ENCODE measurements around the gene ZNF598. TPM values are rescaled to one million over a fixed set of nuclear protein-coding genes. Genes with fewer than 3 reads are reported as not detected.
"Not testable (repeated sequence)": the region's sequence is repeated elsewhere in the genome, so short reads cannot be mapped to it uniquely, and the experiment has no call there.

The ZNF598 gene
- total and polyA plus RNA-seq, 2 experiments from 2014 or later, result 8.5 to 48.6 TPM

GRCh38 chr16:2011726-2012125 is 2.1 kb upstream of the ZNF598 start:
- ATAC-seq, H3K4me3 Mint-ChIP-seq: not testable (repeated sequence)

GRCh38 chr16:2009164-2009711 is 383 bp downstream of the ZNF598 start:
- Histone ChIP-seq H3F3A (replicated peaks; ENCODE audit: low read depth) (peaks cover 22% of the 10 kb centered on the region; the same call in 1 of the 2 replicates), H3K4me1 (ENCODE audit: insufficient read depth) (peaks cover 20% of the 10 kb centered on the region), H3K4me3 (peak overlapping the region; percentile 91), H3K9me2 (ENCODE audit: insufficient read depth) (no peaks in the 10 kb centered on the region), H4K20me1 (replicated peaks; ENCODE audit: insufficient read depth) (peaks cover 35% of the 10 kb centered on the region), H3K27ac (ENCODE audit: low read depth) (0 out of 2 replicates have a peak overlapping the region, but pooled peaks have one; percentile 45), H3K36me3 (ENCODE audit: insufficient read depth) (no peaks in the 10 kb centered on the region), H3K4me2 (peak overlapping the region; percentile 97), H3K27me3 (ENCODE audit: insufficient read depth) (no peaks in the 10 kb centered on the region), H3K79me2 (replicated peaks; ENCODE audit: insufficient read depth) (peaks cover 37% of the 10 kb centered on the region), H2AFZ (no peak overlapping the region)
- ATAC-seq (peak; percentile 3; the same call in 2 of the 3 replicates), DNase-seq (ENCODE audit: low spot score) (no peak)
- H3K27me3 Mint-ChIP-seq (ENCODE audit: insufficient read depth, low read depth, poor library complexity), result peaks cover 14% of the 10 kb centered on the region
- peaks cover 11% of the 10 kb centered on the region for H3K36me3 Mint-ChIP-seq (ENCODE audit: low read depth)
- no peaks in the 10 kb centered on the region for H3K9me3 Mint-ChIP-seq
- H3K27ac Mint-ChIP-seq, result no peak overlapping the region
- H3K4me3 Mint-ChIP-seq, result peak overlapping the region; percentile 74
- peaks cover 36% of the 10 kb centered on the region for H3K4me1 Mint-ChIP-seq
- TF ChIP-seq ZNF114 (CRISPR knock-in tag; IDR thresholded peaks at IDR 0.05), result no peak
- no peak for TF ChIP-seq REST (IDR thresholded peaks at IDR 0.05; ENCODE audit: unreplicated experiment)
- no peak for TF ChIP-seq JUNB (IDR thresholded peaks at IDR 0.05; ENCODE audit: unreplicated experiment)
- no peak for TF ChIP-seq CREB1 (CRISPR knock-in tag; IDR thresholded peaks at IDR 0.05; ENCODE audit: low read depth)
- no peak for TF ChIP-seq POLR2AphosphoS5 (IDR thresholded peaks at IDR 0.05; ENCODE audit: low read depth)
- TF ChIP-seq NANOG (IDR thresholded peaks at IDR 0.05; ENCODE audit: borderline replicate concordance), result no peak
- no peak for TF ChIP-seq ETS1 (IDR thresholded peaks at IDR 0.05)
- TF ChIP-seq CTCF (conservative IDR thresholded peaks at IDR 0.05; ENCODE audit: low read depth in 2 of 2), result no peak
- no peak for TF ChIP-seq ZNF462 (CRISPR knock-in tag; IDR thresholded peaks at IDR 0.05)

More at GRCh38 chr16:2011726-2012125, 2.1 kb upstream of the ZNF598 start:
- H3K36me3 Mint-ChIP-seq (ENCODE audit: low read depth); H3K4me2 ChIP-seq; H3K27me3 ChIP-seq (ENCODE audit: insufficient read depth); H2AFZ ChIP-seq; H3K36me3 ChIP-seq (ENCODE audit: insufficient read depth); H3K9me2 ChIP-seq (ENCODE audit: insufficient read depth); H3K4me3 ChIP-seq; DNase-seq (ENCODE audit: low spot score); H3K27ac Mint-ChIP-seq; H3K27ac ChIP-seq (ENCODE audit: low read depth); H3K9me3 Mint-ChIP-seq: not testable (repeated sequence)
- Histone ChIP-seq H3F3A (replicated peaks; ENCODE audit: low read depth) (peaks cover 11% of the 10 kb centered on the region), H3K4me1 (ENCODE audit: insufficient read depth) (peaks cover 15% of the 10 kb centered on the region), H4K20me1 (replicated peaks; ENCODE audit: insufficient read depth) (peaks cover 18% of the 10 kb centered on the region), H3K79me2 (replicated peaks; ENCODE audit: insufficient read depth) (peaks cover 26% of the 10 kb centered on the region)
- peaks cover 21% of the 10 kb centered on the region for H3K4me1 Mint-ChIP-seq
- H3K27me3 Mint-ChIP-seq (ENCODE audit: insufficient read depth, low read depth, poor library complexity), result peaks cover 11% of the 10 kb centered on the region

Measured in GM23338 (cell line).